A673 (cell line): ENCODE results near the gene AZIN2.

Experiments
- CTCF ChIP-seq: fragments of 300-800, 200-600 bp; sonication (generic); conservative IDR thresholded peaks from 2 replicates; pipeline ENCODE4 v1.5.1; 2017; ENCODE audit warnings: low read depth, mild to moderate bottlenecking, antibody characterized with exemption, low read length, moderate library complexity, mixed read lengths
- EZH2 ChIP-seq: fragments of 200-600 bp; sonication (generic); IDR thresholded peaks from 2 replicates; pipeline ENCODE4 v1.6.1; 2017; ENCODE audit warnings: borderline replicate concordance, low read depth, mild to moderate bottlenecking, mixed read lengths, antibody characterized with exemption, low read length; ENCODE audit not compliant: poor library complexity, severe bottlenecking

DNA sequence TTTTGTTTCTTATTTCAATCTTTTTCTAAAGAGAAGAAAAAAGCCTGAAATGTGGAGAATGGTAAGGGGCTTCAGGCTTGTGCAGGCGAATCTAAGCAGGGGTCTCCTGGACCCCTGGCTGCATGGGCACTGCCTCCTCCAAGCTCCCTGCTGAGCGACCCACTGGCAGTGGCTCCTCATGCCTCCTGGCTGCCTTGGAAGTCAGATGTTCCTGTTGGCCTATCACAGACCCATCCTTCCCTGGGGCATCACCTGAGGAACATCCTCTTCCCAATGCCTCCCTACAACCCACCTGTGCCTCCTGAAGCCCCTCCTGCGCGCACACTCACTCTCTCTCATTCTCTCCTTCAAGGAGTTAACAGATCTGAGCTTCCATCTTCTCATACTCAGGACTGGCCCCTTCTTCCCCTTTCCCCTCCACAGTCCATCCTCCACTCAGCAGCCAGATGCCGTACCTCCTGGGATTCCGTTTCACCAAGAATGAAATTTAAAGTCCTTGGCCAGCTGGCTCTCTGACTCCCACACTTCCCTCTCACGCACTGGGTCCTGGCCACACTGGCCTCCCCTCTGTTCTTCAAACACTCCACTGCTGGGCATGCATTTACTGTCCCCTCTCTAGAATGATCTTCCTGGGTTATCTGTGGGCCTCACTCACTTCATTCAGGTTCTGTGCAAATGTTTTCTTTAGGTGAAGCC, 41.7 kb downstream of the AZIN2 start:
- no peak for TF ChIP-seq CTCF
- TF ChIP-seq EZH2: no peak
